SK-N-MC (cell line): ENCODE data around the gene ZNF483.

ENCODE experiments used
- EZH2 ChIP-seq: fragments of 200-600 bp; sonication (generic); IDR thresholded peaks from one replicate; pipeline ENCODE4 v1.6.1; 2017; ENCODE audit warnings: antibody characterized with exemption
- FOXP2 ChIP-seq: optimal IDR thresholded peaks from 2 replicates; pipeline ENCODE3; 2011; ENCODE audit warnings: mild to moderate bottlenecking, moderate library complexity; ENCODE audit not compliant: insufficient read depth; ENCODE audit errors: extremely low read length, control extremely low read depth
- POLR2AphosphoS5 ChIP-seq: IDR thresholded peaks from 2 replicates; pipeline ENCODE4 v1.6.1; 2012; ENCODE audit warnings: mild to moderate bottlenecking, low read depth, low read length, borderline replicate concordance

GRCh38 chr9:111548623-111549022, 23.6 kb downstream of the ZNF483 start:
- TF ChIP-seq POLR2AphosphoS5: no peak
- no peak for TF ChIP-seq EZH2
- TF ChIP-seq FOXP2: no peak
